ENCODE data around the gene CLIP1.
"Not testable (repeated sequence)": the region's sequence is repeated elsewhere in the genome, so short reads cannot be mapped to it uniquely, and the experiment has no call there.

Gene CLIP1

GRCh38 chr12:122399254-122399591 is 23.2 kb downstream of the CLIP1 start:
- no peak for DNase-seq (ENCODE audit: low read depth in 2 of 2, low spot score in 1 of 2)

DNA sequence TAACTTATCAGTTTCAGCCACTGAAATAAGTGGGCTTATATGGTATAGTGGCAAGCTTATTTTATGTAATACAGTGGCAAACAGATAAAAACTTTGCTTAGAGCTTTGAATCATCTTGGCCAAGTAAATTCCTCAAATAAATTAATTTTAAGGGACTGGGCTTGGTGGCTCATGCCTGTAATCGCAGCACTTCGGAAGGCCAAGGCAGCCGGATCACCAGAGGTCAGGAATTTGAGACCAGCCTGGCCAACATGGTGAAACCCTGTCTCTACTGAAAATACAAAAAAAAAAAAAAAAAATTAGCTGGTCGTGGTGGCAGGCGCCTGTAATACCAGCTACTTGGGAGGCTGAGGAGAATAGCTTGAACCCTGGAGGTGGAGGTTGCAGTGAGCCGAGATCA is 24.5 kb downstream of the CLIP1 start:
- not testable (repeated sequence) for DNase-seq (ENCODE audit: low read depth in 2 of 2, low spot score in 1 of 2)

DNA sequence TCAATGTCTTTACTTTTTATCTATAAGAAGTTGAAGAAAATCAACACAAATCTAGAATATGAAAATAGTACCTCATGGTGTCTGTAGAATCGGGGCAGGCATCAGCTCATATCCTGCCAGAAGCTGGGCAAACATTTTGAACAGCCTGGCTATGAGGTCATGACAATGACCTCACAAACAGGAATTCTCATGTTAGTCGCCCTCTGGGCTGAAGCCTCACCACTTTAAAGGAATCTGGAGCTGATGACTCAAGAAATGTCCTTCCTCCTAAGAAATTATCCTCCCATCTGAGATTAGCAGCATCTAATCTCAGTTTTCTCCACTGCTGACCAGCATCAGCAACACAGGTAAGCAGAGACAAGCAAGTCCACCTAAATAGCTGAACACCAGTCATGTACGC is 27.1 kb downstream of the CLIP1 start:
- no peak for DNase-seq (ENCODE audit: low read depth in 2 of 2, low spot score in 1 of 2)

GRCh38 chr12:122394626-122395194 is 27.8 kb downstream of the CLIP1 start:
- no peak for DNase-seq (ENCODE audit: low read depth in 2 of 2, low spot score in 1 of 2)

DNA sequence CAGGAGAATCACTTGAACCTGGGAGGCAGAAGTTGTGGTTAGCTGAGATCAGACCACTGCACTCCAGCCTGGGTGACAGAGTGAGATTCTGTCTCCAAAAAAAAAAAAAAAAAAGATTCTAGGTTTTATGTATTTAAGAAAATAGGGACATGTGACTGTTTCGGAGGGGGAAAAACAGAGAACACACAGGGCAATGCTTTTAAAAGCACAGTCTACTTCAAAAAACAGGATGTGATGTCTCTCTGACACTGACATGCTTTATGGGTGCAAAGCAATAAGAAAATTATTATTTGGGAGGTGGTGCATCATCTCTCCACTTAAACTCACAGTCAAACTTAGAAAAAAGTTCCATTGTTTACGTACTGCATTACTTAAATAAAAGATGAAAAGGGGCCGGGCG is 28.7 kb downstream of the CLIP1 start:
- DNase-seq (ENCODE audit: low read depth in 2 of 2, low spot score in 1 of 2), result no peak

- DNase-seq (ENCODE audit: low read depth in 2 of 2, low spot score in 1 of 2), result no peak
Observed at GRCh38 chr12:122392411-122392810, 30.1 kb downstream of the CLIP1 start.

- DNase-seq (ENCODE audit: low read depth in 2 of 2, low spot score in 1 of 2), result no peak
Observed at GRCh38 chr12:122389677-122390076, 32.8 kb downstream of the CLIP1 start.

GRCh38 chr12:122387887-122388286 is 34.6 kb downstream of the CLIP1 start:
- DNase-seq (ENCODE audit: low read depth in 2 of 2, low spot score in 1 of 2), result no peak

DNA sequence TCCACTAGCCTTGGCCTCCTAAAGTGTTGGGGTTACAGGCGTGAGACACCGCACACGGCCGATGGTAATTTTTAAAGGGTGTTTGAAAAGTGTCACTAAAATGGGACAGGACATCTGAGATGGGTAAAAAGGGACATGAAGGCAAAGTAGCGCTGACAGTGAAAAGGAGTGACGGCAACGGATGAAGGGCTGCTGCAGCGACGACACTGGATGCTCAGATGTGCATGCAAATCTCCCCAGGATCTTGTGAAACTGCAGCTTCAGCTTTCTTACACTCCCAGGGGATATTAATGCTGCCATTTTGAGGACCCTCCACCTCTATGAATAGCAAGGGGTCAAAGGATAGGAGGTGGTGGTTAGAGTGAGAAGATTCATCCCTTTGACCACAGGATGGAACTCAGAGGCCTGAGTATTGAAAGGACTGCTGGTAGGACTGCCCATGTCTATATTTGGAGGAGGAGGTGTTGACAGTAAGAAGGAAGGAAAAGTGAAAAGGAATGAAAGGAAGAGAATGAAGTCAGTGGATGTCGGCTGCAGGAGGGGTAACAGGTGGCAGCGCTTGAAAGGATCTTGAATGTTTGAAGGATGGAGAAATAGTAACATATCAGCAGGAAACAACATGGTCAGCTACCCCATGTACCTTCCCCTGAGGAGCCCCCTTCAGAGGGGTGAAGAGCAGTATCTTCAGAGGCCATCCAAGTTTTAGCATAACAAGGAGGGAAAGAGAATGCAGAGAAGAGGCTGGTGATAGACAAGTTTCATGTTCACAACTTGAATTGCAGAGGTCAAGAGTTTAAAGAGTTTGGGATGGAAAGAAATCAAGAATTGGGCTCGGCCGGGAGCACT is 37.1 kb downstream of the CLIP1 start:
- DNase-seq (ENCODE audit: low read depth in 2 of 2, low spot score in 1 of 2), result no peak

DNA sequence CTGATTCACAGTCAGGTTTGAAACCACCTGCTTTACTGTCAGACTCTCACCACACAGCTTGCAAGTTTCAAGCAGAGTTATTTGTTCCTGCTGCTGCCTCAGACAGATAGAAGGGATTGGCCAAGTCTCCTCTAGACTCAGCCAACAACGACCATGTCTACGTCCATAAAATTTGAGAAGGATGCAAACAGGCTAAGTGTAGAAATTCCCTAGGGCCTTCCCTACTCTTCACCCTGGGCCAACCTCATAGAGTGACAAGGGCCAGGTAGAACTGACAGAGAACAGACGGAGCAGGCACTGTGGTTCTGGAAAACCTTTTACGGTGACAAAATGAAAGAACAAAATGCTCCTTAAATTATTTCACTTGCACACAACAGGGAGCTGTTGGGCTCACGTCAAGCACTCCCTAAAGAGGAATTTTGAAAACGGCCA is 39.5 kb downstream of the CLIP1 start:
- DNase-seq (ENCODE audit: low read depth in 2 of 2, low spot score in 1 of 2), result no peak

DNA sequence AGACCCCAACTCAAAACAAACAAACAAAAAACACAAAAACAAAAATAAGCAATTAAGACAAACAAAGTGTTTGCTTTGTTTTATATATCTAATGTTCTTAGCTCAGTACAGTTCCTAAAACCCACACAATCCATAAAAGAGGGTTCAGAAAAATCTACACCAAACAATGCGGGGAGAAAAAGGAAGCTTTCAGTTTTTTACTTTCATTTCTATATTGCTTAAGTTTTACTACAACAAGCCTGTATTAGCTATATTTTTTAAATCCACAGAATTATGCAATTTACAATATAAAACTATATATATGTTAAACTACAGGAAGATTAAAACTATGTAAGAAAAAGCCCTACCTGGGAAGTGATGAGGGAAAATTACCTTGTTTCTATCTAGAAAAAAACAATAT is 41.4 kb downstream of the CLIP1 start:
- no peak for DNase-seq (ENCODE audit: low read depth in 2 of 2, low spot score in 1 of 2)

GRCh38 chr12:122376751-122377150 is 45.7 kb downstream of the CLIP1 start:
- DNase-seq (ENCODE audit: low read depth in 2 of 2, low spot score in 1 of 2), result not testable (repeated sequence)

GRCh38 chr12:122374707-122375106 is 47.8 kb downstream of the CLIP1 start:
- no peak for DNase-seq (ENCODE audit: low read depth in 2 of 2, low spot score in 1 of 2)

DNA sequence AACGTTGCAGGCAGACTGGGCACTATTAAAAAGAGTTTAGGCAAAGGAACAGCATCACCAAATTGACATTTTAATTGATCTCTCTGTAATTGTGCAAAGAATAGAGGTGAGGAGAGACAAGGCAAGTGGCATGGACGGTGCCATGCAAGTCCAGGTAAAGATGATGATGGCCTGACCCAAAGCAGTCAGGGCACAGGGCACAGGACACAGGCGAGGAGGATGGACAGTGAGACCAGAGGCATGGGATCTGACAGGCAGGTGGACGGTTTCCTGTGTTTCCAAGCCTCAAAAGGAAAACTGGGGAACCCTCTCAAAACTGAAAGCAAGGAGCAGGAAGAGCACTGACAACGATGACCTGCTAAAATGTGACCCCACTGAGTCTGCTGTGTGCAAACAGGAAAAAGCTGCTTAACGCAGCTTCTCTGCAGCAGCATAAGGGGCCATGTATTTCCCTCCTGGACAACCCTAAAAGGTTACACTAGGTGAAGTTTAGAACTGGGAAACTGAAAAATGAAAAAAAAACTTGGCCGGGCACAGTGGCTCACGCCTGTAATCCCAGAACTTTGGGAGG is 50.9 kb downstream of the CLIP1 start:
- DNase-seq (ENCODE audit: low read depth in 2 of 2, low spot score in 1 of 2), result no peak

- DNase-seq (ENCODE audit: low read depth in 2 of 2, low spot score in 1 of 2), result no peak
Observed at GRCh38 chr12:122368361-122369073, 54.0 kb downstream of the CLIP1 start.

GRCh38 chr12:122367632-122368031 is 54.8 kb downstream of the CLIP1 start:
- not testable (repeated sequence) for DNase-seq (ENCODE audit: low read depth in 2 of 2, low spot score in 1 of 2)

DNA sequence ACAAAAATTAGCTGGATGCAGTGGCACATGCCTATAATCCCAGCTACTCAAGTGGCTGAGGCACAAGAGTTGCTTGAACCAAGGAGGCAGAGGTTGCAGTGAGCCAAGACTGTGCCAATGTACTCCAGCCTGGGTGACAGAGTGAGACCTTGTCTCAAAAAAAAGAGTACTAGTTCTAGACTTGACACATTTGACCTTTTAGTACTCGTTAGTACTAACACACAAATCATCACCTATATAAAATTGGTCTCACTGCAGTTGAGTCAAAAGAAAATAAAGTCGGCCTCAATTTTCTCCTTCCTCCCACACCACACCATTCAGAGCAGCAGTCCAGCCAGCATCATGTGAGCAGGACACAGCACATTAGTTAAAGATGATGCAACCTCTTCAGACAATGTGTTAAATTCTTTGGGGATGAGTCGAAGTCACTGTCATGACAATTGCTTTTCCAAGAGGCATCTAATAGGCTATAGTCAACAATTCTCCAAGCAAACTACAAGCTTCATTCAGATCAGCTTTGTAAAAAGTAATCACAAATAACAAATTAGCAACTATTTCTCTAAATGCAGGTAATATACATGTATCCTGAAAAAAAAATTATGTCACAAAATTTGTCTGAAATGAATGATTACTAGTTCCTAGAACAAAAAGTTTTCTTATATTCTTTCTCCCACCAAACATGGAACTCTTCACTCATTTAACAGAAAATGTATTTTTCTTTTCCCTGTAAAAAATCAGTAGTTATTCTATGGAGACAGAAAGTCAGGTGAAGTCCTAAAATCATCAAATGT is 55.6 kb downstream of the CLIP1 start:
- no peak for DNase-seq (ENCODE audit: low read depth in 2 of 2, low spot score in 1 of 2)

- DNase-seq (ENCODE audit: low read depth in 2 of 2, low spot score in 1 of 2), result not testable (repeated sequence)
Observed at GRCh38 chr12:122365226-122365625, 57.2 kb downstream of the CLIP1 start.

GRCh38 chr12:122363782-122364181 is 58.7 kb downstream of the CLIP1 start:
- DNase-seq (ENCODE audit: low read depth in 2 of 2, low spot score in 1 of 2), result no peak

- DNase-seq (ENCODE audit: low read depth in 2 of 2, low spot score in 1 of 2), result no peak
Observed at GRCh38 chr12:122362755-122363154, 59.7 kb downstream of the CLIP1 start.

DNA sequence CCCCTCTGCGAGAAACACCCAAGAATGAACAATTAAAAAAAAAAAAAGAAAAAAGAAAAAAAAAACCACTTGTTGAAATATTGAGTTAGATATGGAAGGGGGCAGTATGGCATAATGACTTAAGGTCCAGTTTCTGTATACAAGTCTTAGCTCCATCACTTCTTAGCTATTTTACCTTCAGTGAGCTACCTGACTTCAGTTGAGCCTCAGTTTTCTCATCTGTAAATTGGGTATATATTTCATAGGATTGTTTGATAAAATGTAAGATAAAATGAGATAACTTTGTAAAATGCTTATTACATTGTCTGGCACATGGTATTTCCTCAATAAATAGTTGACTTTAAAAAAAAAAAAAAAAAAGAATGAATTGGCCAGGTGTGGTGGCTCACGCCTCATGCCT is 64.1 kb downstream of the CLIP1 start:
- not testable (repeated sequence) for DNase-seq (ENCODE audit: low read depth in 2 of 2, low spot score in 1 of 2)

Data from stimulated activated CD8-positive, alpha-beta memory T cell treated with anti-CD3 and anti-CD28 coated beads, Interleukin-4, amount 100 ng/mL, for 1 hour (primary cell).